GM19395 (cell line): ENCODE data around the gene BRD4.
"Not testable (repeated sequence)": the region's sequence is repeated elsewhere in the genome, so short reads cannot be mapped to it uniquely, and the experiment has no call there.

Source experiments
- ATAC-seq: cut with Tn5 transposase; IDR thresholded peaks from one replicate; pipeline ENCODE4 v1.9.1; 2021; ENCODE audit warnings: mild to moderate bottlenecking, moderate library complexity; ENCODE audit not compliant: unreplicated experiment

The BRD4 gene

GRCh38 chr19:15363048-15363447 lies 30.7 kb upstream of the BRD4 start:
- ATAC-seq: not testable (repeated sequence)

GRCh38 chr19:15360015-15360414 lies 27.7 kb upstream of the BRD4 start:
- not testable (repeated sequence) for ATAC-seq

DNA sequence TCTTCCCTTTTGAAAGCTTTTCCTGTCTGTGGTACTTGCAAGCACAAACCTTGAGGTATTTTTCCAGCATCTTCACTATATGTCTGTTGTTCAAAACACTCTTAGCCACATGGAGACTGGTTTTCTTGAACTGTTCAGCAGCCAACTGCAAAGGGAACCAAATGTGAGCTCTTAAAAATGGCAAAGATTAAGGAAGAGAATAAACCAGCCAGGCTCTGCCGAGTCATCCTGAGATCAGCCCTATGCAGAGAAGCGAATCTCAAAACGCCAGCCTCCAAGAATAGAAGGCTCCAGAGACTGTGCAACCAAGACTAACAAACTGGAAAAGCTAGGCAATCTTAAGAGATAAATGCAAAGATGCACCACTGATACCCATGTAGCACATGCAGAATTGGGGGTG lies 26.6 kb upstream of the BRD4 start:
- no peak for ATAC-seq

- no peak for ATAC-seq
These were observed 25.6 kb upstream of the BRD4 start for GRCh38 chr19:15357906-15358305.

- ATAC-seq: no peak
These were observed 22.4 kb upstream of the BRD4 start for GRCh38 chr19:15354566-15355296.

GRCh38 chr19:15353908-15354307 lies 21.6 kb upstream of the BRD4 start:
- ATAC-seq: no peak

DNA sequence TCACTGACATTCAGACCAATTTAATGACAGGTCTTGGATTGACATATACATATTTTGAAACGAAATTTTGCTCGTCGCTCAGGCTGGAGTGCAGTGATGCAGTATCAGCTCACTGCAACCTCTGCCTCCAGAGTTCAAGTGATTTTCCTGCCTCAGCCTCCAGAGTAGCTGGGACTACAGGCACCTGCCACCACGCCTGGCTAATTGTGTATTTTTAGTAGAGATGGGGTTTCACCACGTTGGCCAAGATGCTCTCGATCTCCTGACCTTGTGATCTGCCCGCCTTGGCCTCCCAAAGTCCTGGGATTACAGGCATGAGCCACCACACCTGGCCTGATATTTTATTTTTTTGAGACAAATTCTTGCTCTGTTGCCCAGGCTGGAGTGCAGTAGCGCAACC lies 20.2 kb upstream of the BRD4 start:
- ATAC-seq: not testable (repeated sequence)

DNA sequence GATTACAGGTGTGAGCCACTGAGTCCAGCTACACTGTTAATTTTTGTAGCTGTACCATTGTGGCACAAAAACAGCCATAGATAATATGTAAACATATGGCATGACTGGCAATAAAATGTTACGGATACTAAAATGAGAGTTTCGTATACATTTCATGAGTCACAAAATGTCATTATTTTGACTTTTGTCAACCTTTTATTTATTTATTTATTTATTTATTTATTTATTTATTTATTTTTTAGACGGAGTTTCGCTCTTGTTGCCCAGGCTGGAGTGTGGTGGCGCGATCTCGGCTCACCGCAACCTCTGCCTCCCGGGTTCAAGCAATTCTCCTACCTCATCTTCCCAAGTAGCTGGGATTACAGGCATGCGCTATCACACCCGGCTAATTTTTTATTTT lies 9.0 kb upstream of the BRD4 start:
- ATAC-seq: not testable (repeated sequence)

- ATAC-seq: no peak
These were observed 7.7 kb upstream of the BRD4 start for GRCh38 chr19:15340086-15340485.

- no peak for ATAC-seq
These were observed 4.9 kb upstream of the BRD4 start for GRCh38 chr19:15337202-15337601.

DNA sequence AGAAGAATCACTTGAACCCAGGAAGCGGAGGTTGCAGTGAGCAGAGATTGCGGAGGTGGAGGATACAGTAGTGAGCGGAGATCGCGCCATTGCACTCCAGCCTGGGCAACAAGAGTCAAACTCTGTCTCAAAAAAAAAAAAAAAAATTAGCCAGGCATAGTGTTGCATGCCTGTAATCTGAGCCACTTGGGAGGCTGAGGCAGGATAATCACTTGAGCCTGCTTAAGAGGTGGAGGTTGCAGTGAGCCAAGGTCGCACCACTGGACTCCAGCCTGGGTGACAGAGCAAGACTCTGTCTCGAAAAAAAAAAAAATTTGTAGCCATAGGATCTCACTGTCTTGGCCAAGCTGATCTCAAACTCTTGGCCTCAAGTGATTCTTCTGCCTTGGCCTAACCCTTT lies 3.7 kb upstream of the BRD4 start:
- ATAC-seq: not testable (repeated sequence)

DNA sequence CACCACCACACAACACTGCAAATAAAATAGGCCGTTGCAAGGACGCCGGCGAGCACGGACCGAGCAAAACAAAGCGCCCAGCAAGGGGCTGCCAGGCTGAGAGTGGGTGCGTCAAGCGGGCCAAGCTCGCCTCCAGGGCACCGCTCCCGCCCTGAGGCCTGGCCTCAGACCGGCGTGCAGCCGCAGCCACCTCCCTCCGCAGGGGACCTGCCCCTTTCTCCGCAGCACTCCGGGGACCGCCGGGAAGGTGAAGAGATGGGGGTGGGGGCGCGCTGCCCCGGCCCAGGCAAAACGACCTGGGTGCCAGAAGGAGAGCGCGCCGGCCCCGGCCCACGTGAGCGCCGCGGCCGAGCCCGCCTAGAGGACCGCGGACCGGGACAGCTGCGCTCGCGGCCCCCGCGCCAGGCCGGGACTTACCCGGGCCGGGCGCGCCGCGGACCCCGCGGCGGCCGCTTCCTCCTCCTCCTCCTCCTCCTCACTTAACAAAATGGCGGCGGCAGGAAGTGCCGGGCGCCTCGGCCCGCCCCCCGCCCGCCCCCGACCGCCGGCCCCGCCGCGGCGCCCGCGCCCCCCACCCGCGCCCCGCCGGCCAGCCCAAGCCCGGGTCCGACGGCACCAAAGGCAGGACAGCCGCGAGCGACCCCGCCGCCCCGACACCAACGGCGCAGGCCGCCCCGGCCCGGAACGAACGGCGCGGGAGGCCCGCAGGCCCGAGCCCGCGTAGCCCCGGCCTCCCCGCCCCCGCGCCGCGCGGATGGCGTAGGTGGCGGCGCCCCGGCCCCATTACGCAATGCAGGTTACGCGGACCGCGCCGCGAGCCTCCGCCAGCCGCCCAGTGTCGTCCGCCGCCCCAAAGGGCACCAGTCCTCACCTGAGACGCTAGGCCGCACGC lies 674 bp downstream of the BRD4 start:
- ATAC-seq: no peak

GRCh38 chr19:15330801-15331418 lies 1.4 kb downstream of the BRD4 start:
- no peak for ATAC-seq

- no peak for ATAC-seq
These were observed 4.0 kb downstream of the BRD4 start for GRCh38 chr19:15328312-15328711.

GRCh38 chr19:15324791-15325519 lies 7.4 kb downstream of the BRD4 start:
- ATAC-seq: no peak

DNA sequence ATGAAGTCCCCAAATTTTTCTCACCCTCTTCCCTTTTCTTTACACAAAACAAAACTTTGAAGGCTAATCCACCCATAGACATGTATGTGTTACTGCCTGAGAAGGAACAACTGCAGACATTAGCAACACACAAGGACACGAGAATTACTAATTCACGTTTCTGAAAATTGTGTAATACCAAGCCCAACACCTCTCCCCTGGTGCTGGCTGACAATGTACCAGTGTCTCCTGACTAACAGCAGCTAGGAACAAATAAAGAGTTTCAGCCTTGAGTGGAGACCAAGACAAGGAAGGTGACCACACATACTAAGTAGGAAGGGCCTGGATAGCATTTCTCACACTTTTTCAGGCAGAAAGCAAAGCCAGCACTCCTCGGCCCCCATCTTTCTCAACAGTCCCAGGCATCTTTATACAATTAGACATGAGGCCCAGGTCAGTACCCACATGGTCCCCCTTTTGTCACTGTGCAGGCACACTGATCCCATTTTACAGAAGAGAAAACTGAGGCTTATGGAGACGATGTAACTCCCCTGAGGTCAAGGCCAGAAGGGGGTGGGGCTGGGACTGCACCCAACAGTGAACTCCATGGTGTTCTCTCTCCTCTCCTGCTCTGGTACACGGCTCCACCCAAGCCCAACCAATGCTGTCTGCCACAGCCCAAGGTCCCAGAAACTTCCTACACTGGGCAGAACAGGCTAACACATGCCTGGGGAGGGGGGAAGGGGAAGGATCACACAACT lies 8.7 kb downstream of the BRD4 start:
- no peak for ATAC-seq

DNA sequence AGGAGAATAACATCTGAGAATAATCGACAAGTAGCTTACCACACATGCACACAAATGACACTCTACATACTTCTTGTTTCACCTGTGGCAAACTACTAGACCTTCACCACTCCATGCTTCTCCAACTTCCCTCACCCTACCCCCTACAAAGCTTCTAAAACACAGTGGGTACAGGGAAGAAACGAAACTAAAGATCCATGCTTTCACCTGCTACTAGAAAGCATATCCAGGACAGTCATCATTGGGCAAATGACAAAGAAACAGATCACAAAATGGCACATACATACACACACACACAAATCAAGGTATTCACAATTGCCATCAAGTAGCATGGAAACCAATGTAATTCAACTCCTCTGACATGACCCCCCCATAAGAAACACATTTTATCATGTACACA lies 10.6 kb downstream of the BRD4 start:
- ATAC-seq: no peak

DNA sequence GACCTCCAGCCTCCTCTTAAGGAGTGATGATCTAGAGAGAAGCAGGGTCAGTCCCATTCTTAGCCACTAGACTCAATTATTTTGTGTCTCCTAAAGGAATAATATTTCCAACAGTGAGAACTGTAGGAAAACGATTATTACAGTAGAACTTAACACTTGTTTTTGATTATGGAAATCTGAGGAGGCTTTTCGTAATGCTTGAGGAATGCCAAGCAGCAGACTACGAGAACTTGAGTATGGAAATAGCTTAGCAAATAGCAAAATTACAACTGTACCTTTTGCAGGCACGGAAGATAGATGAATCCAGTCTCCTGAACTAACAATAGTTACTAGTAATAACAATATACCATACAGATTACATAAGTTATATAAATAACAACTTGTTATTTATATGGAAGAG lies 12.2 kb downstream of the BRD4 start:
- ATAC-seq: no peak

GRCh38 chr19:15318241-15318691 lies 14.1 kb downstream of the BRD4 start:
- no peak for ATAC-seq

- no peak for ATAC-seq
These were observed 14.8 kb downstream of the BRD4 start for GRCh38 chr19:15317392-15318071.
